Measurements from ENCODE around the gene GNG11. TPM values are rescaled to one million over a fixed set of nuclear protein-coding genes. Genes with fewer than 3 reads are reported as not detected.

GNG11 gene
- total RNA-seq, 2 donors from 2014 or later, result 6.1 to 8.9 TPM

DNA sequence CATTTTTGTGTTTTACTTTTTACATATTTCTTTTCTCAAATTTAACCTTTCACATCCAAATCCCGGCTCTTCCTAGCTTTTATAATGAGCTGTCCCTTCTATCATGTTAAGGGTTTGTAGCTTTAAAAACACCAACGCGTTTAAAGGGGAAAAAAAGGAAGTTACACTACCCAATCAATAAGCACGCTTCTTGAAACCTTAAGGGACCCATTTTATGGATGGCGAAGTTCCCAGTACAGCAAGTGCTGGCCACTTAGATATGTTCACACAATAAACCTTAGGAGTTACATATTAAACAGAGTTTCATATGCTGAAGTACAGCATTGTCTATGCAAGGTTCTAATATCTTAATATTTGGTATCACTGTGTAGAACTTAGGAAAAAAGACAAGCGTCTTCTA is 1.8 kb downstream of the GNG11 start:
- intact Hi-C loops (cut with DNase I), result no loop called here
- Histone ChIP-seq H3K4me1 (replicated peaks) (no peaks in the 10 kb centered on the region), H3K9me3 (no peaks in the 10 kb centered on the region), H3K27ac (peak overlapping the region in 1 of 2 donors; percentile 75), H3K4me3 (peak overlapping the region in 1 of 2 donors; percentile 40), H3K27me3 (replicated peaks; ENCODE audit: insufficient read depth) (no peaks in the 10 kb centered on the region), H3K36me3 (no peaks in the 10 kb centered on the region)
- DNase-seq (ENCODE audit: low spot score), result no peak
- WGBS, result 42% methylated on average over 6 of the region's 6 CpGs
- no peak for TF ChIP-seq CTCF (IDR thresholded peaks at IDR 0.05)
- TF ChIP-seq POLR2AphosphoS5 (IDR thresholded peaks at IDR 0.05), result no peak
- no peak for TF ChIP-seq POLR2A (IDR thresholded peaks at IDR 0.05)

- Histone ChIP-seq H3K27ac (no peak overlapping the region), H3K27me3 (replicated peaks; ENCODE audit: insufficient read depth) (no peaks in the 10 kb centered on the region), H3K36me3 (no peaks in the 10 kb centered on the region), H3K4me3 (peak overlapping the region; percentile 1 to 40), H3K9me3 (no peaks in the 10 kb centered on the region), H3K4me1 (replicated peaks) (no peaks in the 10 kb centered on the region)
- intact Hi-C loops (cut with DNase I), result no loop called here
- WGBS, result 24% methylated on average over 1 of the region's 1 CpG
- DNase-seq (ENCODE audit: low spot score), result no peak
- TF ChIP-seq POLR2A (IDR thresholded peaks at IDR 0.05) (no peak), POLR2AphosphoS5 (IDR thresholded peaks at IDR 0.05) (no peak), CTCF (IDR thresholded peaks at IDR 0.05) (no peak)
These were observed 2.4 kb downstream of the GNG11 start for GRCh38 chr7:93923942-93924341.

DNA sequence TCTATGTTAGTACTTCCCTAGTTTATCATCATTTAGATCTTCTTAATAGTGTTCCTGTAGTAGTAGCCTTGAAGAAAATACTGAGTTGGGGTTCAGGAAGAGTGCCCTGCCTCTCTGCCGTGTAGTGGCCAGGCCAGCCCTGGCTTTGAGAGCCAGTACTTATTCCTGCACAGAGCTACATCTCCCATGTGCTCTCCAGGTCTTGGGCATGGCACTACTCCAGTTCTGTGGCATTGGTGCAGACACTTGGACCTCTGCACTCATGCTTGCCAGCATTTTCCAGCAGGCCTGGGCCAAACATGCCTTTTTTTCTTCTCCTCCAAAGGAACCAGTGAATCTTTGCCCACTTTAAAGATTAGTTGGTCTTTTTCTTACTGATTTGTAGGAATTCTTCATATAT is 5.3 kb downstream of the GNG11 start:
- Histone ChIP-seq H3K27ac (no peak overlapping the region), H3K27me3 (replicated peaks; ENCODE audit: insufficient read depth) (no peaks in the 10 kb centered on the region), H3K9me3 (no peaks in the 10 kb centered on the region), H3K36me3 (no peaks in the 10 kb centered on the region), H3K4me3 (no peak overlapping the region), H3K4me1 (replicated peaks) (no peaks in the 10 kb centered on the region)
- TF ChIP-seq POLR2AphosphoS5 (IDR thresholded peaks at IDR 0.05), result no peak
- no peak for TF ChIP-seq CTCF (IDR thresholded peaks at IDR 0.05)
- TF ChIP-seq POLR2A (IDR thresholded peaks at IDR 0.05), result no peak
- 59% methylated on average over 1 of the region's 1 CpG for WGBS
- no peak for DNase-seq (ENCODE audit: low spot score)
- intact Hi-C loops (cut with DNase I), result no loop called here

- intact Hi-C loops (cut with DNase I), result no loop called here
- TF ChIP-seq CTCF (IDR thresholded peaks at IDR 0.05) (no peak), POLR2A (IDR thresholded peaks at IDR 0.05) (no peak), POLR2AphosphoS5 (IDR thresholded peaks at IDR 0.05) (no peak)
- H3K4me1 ChIP-seq (replicated peaks), result no peaks in the 10 kb centered on the region
- no peak for DNase-seq (ENCODE audit: low spot score)
- H3K27ac ChIP-seq, result no peak overlapping the region
- no peak overlapping the region for H3K4me3 ChIP-seq
- WGBS, result 85% methylated on average over 3 of the region's 3 CpGs
- H3K27me3 ChIP-seq (replicated peaks; ENCODE audit: insufficient read depth), result no peaks in the 10 kb centered on the region
- H3K9me3 ChIP-seq, result no peaks in the 10 kb centered on the region
- H3K36me3 ChIP-seq, result no peaks in the 10 kb centered on the region
These were observed 6.0 kb downstream of the GNG11 start for GRCh38 chr7:93927585-93927984.

GRCh38 chr7:93931655-93932054 is 10.1 kb downstream of the GNG11 start:
- TF ChIP-seq POLR2AphosphoS5 (IDR thresholded peaks at IDR 0.05), result no peak
- TF ChIP-seq CTCF (IDR thresholded peaks at IDR 0.05), result no peak
- TF ChIP-seq POLR2A (IDR thresholded peaks at IDR 0.05), result no peak
- H3K4me3 ChIP-seq, result no peak overlapping the region
- H3K9me3 ChIP-seq, result no peaks in the 10 kb centered on the region
- no peak for DNase-seq (ENCODE audit: low spot score)
- H3K27ac ChIP-seq, result no peak overlapping the region
- 73% methylated on average over 3 of the region's 3 CpGs for WGBS
- no peaks in the 10 kb centered on the region for H3K4me1 ChIP-seq (replicated peaks)
- H3K36me3 ChIP-seq, result no peaks in the 10 kb centered on the region
- H3K27me3 ChIP-seq (replicated peaks; ENCODE audit: insufficient read depth), result no peaks in the 10 kb centered on the region
- intact Hi-C loops (cut with DNase I), result no loop called here
